Neural progenitor cell (in vitro differentiated cells): ENCODE data around the gene SERPINH1. TPM values are rescaled to one million over a fixed set of nuclear protein-coding genes. Genes with fewer than 3 reads are reported as not detected.

Experiments used
- DNase-seq: peaks from one replicate; pipeline ENCODE4 v3.0.0-alpha.2; 2016; ENCODE audit warnings: low spot score
- H2AFZ ChIP-seq: fragments of 200-600 bp; sonication (generic); replicated peaks from 2 replicates; pipeline ENCODE4 v1.6.1; 2016; ENCODE audit warnings: antibody characterized with exemption
- H3F3A ChIP-seq: fragments of 200-600 bp; sonication (generic); 2 replicates; pipeline ENCODE4 v1.6.1; 2016; ENCODE audit warnings: antibody characterized with exemption, low read depth
- H3K27ac ChIP-seq: fragments of 200-600 bp; sonication (generic); 2 replicates; pipeline ENCODE4 v1.5.1; 2016; ENCODE audit warnings: mild to moderate bottlenecking
- H3K27me3 ChIP-seq: fragments of 200-600 bp; sonication (generic); 2 replicates; pipeline ENCODE4 v1.6.1; 2016; ENCODE audit warnings: mild to moderate bottlenecking, moderate library complexity
- H3K36me3 ChIP-seq: fragments of 200-600 bp; sonication (generic); 2 replicates; pipeline ENCODE4 v1.5.1; 2016
- H3K4me1 ChIP-seq: fragments of 200-600 bp; sonication (generic); 2 replicates; pipeline ENCODE4 v1.6.1; 2016; ENCODE audit warnings: mixed run types
- H3K4me2 ChIP-seq: fragments of 200-600 bp; sonication (generic); 2 replicates; pipeline ENCODE4 v1.6.1; 2016
- H3K4me3 ChIP-seq: fragments of 200-600 bp; sonication (generic); 2 replicates; pipeline ENCODE4 v1.5.1; 2016
- H3K79me2 ChIP-seq: fragments of 200-600 bp; sonication (generic); 2 replicates; pipeline ENCODE4 v1.6.1; 2016; ENCODE audit warnings: low read depth
- H3K9ac ChIP-seq: fragments of 200-600 bp; sonication (generic); 2 replicates; pipeline ENCODE4 v1.6.1; 2016
- H3K9me3 ChIP-seq: fragments of 200-600 bp; sonication (generic); 2 replicates; pipeline ENCODE4 v1.5.1; 2016; ENCODE audit warnings: low read depth
- H4K20me1 ChIP-seq: fragments of 200-600 bp; sonication (generic); 2 replicates; pipeline ENCODE4 v1.6.1; 2016; ENCODE audit warnings: low read depth
- H3K27ac Mint-ChIP-seq: 3 replicates; pipeline ENCODE4 v1.8.0; 2021; ENCODE audit warnings: mixed read lengths
- H3K27me3 Mint-ChIP-seq: 2 replicates; pipeline ENCODE4 v1.8.0; 2022; ENCODE audit warnings: low read depth, mild to moderate bottlenecking, inconsistent platforms, moderate library complexity, mixed read lengths; ENCODE audit not compliant: insufficient read depth
- H3K36me3 Mint-ChIP-seq: 3 replicates; pipeline ENCODE4 v1.8.0; 2021; ENCODE audit warnings: mixed read lengths
- H3K4me1 Mint-ChIP-seq: 3 replicates; pipeline ENCODE4 v1.8.0; 2021; ENCODE audit warnings: mixed read lengths
- H3K4me3 Mint-ChIP-seq: 3 replicates; pipeline ENCODE4 v1.8.0; 2021; ENCODE audit warnings: mild to moderate bottlenecking, moderate library complexity, mixed read lengths
- H3K9me3 Mint-ChIP-seq: 3 replicates; pipeline ENCODE4 v1.8.0; 2020; ENCODE audit warnings: mixed read lengths
- CTCF ChIP-seq: fragments of 200-600 bp; sonication (generic); IDR thresholded peaks from 2 replicates; pipeline ENCODE4 v1.5.1; 2017; ENCODE audit warnings: antibody characterized with exemption, mild to moderate bottlenecking
- EZH2 ChIP-seq: fragments of 200-600 bp; sonication (generic); IDR thresholded peaks from 2 replicates; pipeline ENCODE4 v1.6.1; 2017; ENCODE audit warnings: antibody characterized with exemption, mild to moderate bottlenecking, moderate library complexity
- EZH2phosphoT487 ChIP-seq: fragments of 200-600 bp; sonication (generic); IDR thresholded peaks from 2 replicates; pipeline ENCODE4 v1.6.1; 2017; ENCODE audit warnings: antibody characterized with exemption
- total RNA-seq: library from RNA; depleted of rRNA; stranded (reverse); fragments of >200 nt; gene quantifications from 2 replicates; pipeline ENCODE4 v1.2.3, GENCODE V29; 2015; ENCODE audit warnings: low replicate concordance

The SERPINH1 gene
- total RNA-seq, 1 donor from 2014 or later = 219 TPM

GRCh38 chr11:75593286-75593915 is 31.3 kb downstream of the SERPINH1 start:
- peaks cover 2% of the 10 kb centered on the region for H3K27me3 Mint-ChIP-seq
- Histone ChIP-seq H4K20me1 (no peaks in the 10 kb centered on the region), H3K4me1 (no peaks in the 10 kb centered on the region), H3K36me3 (no peaks in the 10 kb centered on the region), H3F3A (no peaks in the 10 kb centered on the region), H2AFZ (no peak overlapping the region), H3K9ac (no peak overlapping the region), H3K79me2 (no peaks in the 10 kb centered on the region), H3K4me3 (no peak overlapping the region), H3K27me3 (no peaks in the 10 kb centered on the region), H3K4me2 (no peak overlapping the region), H3K27ac (no peak overlapping the region), H3K9me3 (no peaks in the 10 kb centered on the region)
- TF ChIP-seq CTCF = no peak
- no peak for TF ChIP-seq EZH2
- no peak for TF ChIP-seq EZH2phosphoT487
- no peak overlapping the region for H3K4me3 Mint-ChIP-seq
- no peak for DNase-seq
- peaks cover 4% of the 10 kb centered on the region for H3K36me3 Mint-ChIP-seq
- no peak overlapping the region for H3K27ac Mint-ChIP-seq
- H3K4me1 Mint-ChIP-seq = peaks cover 61% of the 10 kb centered on the region
- H3K9me3 Mint-ChIP-seq = no peaks in the 10 kb centered on the region

- no peaks in the 10 kb centered on the region for H3K9me3 Mint-ChIP-seq
- TF ChIP-seq EZH2phosphoT487 = no peak
- TF ChIP-seq CTCF = no peak
- TF ChIP-seq EZH2 = no peak
- H3K4me2 ChIP-seq = peak overlapping the region; percentile 13
- no peaks in the 10 kb centered on the region for H3K36me3 ChIP-seq
- DNase-seq = no peak
- no peaks in the 10 kb centered on the region for H3K4me1 ChIP-seq
- H3K27me3 ChIP-seq = no peaks in the 10 kb centered on the region
- H3K27ac Mint-ChIP-seq = peak overlapping the region; percentile 84
- no peak overlapping the region for H3K4me3 Mint-ChIP-seq
- H4K20me1 ChIP-seq = no peaks in the 10 kb centered on the region
- no peaks in the 10 kb centered on the region for H3K79me2 ChIP-seq
- H2AFZ ChIP-seq = no peak overlapping the region
- H3K9ac ChIP-seq = no peak overlapping the region
- no peaks in the 10 kb centered on the region for H3K9me3 ChIP-seq
- H3K4me3 ChIP-seq = no peak overlapping the region
- H3K27me3 Mint-ChIP-seq = peaks cover 2% of the 10 kb centered on the region
- H3K36me3 Mint-ChIP-seq = peaks cover 6% of the 10 kb centered on the region
- H3F3A ChIP-seq = no peaks in the 10 kb centered on the region
- H3K4me1 Mint-ChIP-seq = peaks cover 65% of the 10 kb centered on the region
- H3K27ac ChIP-seq = no peak overlapping the region
Measured at GRCh38 chr11:75594211-75594610, 32.2 kb downstream of the SERPINH1 start.

- no peaks in the 10 kb centered on the region for H3F3A ChIP-seq
- no peak overlapping the region for H3K4me3 ChIP-seq
- no peaks in the 10 kb centered on the region for H3K9me3 ChIP-seq
- no peaks in the 10 kb centered on the region for H3K27me3 ChIP-seq
- no peaks in the 10 kb centered on the region for H3K9me3 Mint-ChIP-seq
- H3K9ac ChIP-seq = no peak overlapping the region
- no peak overlapping the region for H3K4me3 Mint-ChIP-seq
- H3K36me3 Mint-ChIP-seq = peaks cover 6% of the 10 kb centered on the region
- H4K20me1 ChIP-seq = no peaks in the 10 kb centered on the region
- no peaks in the 10 kb centered on the region for H3K36me3 ChIP-seq
- H3K4me1 ChIP-seq = no peaks in the 10 kb centered on the region
- no peak for DNase-seq
- H2AFZ ChIP-seq = no peak overlapping the region
- H3K4me2 ChIP-seq = no peak overlapping the region
- H3K27ac ChIP-seq = no peak overlapping the region
- H3K4me1 Mint-ChIP-seq = peaks cover 58% of the 10 kb centered on the region
- peak overlapping the region; percentile 84 for H3K27ac Mint-ChIP-seq
- TF ChIP-seq CTCF = no peak
- no peak for TF ChIP-seq EZH2
- TF ChIP-seq EZH2phosphoT487 = no peak
- no peaks in the 10 kb centered on the region for H3K79me2 ChIP-seq
- H3K27me3 Mint-ChIP-seq = no peaks in the 10 kb centered on the region
Measured at GRCh38 chr11:75595429-75595828, 33.4 kb downstream of the SERPINH1 start.
